ENCODE measurements around the gene RGCC. TPM values are rescaled to one million over a fixed set of nuclear protein-coding genes. Genes with fewer than 3 reads are reported as not detected.

Gene RGCC
- total and polyA plus RNA-seq, 8 donors, result 93.4 to 196 (median 143) TPM

GRCh38 chr13:41505209-41505835 is 48.0 kb downstream of the RGCC start:
- Histone ChIP-seq H3K9me3 (peaks cover 0 to 6% of the 10 kb centered on the region in 2 donors), H3K4me3 (no peak overlapping the region), H3K36me3 (no peaks in the 10 kb centered on the region), H3K27me3 (no peaks in the 10 kb centered on the region), H3K27ac (peak overlapping the region in 1 of 2 donors; percentile 61), H3K4me1 (peaks cover 0 to 7% of the 10 kb centered on the region in 2 donors)
- DNase-seq (no peak), ATAC-seq (peak; percentile 49)
- intact Hi-C loops (cut with DNase I), result no loop called here
- TF ChIP-seq, protein P1, sequence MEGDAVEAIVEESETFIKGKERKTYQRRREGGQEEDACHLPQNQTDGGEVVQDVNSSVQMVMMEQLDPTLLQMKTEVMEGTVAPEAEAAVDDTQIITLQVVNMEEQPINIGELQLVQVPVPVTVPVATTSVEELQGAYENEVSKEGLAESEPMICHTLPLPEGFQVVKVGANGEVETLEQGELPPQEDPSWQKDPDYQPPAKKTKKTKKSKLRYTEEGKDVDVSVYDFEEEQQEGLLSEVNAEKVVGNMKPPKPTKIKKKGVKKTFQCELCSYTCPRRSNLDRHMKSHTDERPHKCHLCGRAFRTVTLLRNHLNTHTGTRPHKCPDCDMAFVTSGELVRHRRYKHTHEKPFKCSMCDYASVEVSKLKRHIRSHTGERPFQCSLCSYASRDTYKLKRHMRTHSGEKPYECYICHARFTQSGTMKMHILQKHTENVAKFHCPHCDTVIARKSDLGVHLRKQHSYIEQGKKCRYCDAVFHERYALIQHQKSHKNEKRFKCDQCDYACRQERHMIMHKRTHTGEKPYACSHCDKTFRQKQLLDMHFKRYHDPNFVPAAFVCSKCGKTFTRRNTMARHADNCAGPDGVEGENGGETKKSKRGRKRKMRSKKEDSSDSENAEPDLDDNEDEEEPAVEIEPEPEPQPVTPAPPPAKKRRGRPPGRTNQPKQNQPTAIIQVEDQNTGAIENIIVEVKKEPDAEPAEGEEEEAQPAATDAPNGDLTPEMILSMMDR (IDR thresholded peaks at IDR 0.05), result no peak

DNA sequence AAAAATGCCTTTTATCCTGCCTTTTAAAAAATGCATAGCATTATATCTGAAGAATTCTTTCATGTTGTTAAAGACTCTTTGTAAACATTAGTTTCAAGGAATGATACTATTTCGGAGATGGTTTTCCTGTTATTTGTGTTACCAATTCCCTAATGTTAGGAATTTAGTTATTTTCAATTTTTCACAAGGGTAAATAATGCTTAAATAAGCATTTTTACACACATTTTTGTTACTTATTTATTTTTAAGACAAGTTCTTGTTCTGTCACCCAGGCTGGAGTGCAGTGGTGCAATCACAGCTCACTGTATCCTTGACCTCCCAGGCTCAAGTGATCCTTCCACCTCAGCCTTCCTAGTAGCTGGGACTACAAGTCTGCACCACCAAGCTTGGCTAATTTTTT is 49.0 kb downstream of the RGCC start:
- H3K4me3 ChIP-seq, result no peak overlapping the region
- no peaks in the 10 kb centered on the region for H3K4me1 ChIP-seq
- H3K36me3 ChIP-seq, result no peaks in the 10 kb centered on the region
- H3K9me3 ChIP-seq, result peaks cover 0 to 6% of the 10 kb centered on the region in 2 donors
- no peaks in the 10 kb centered on the region for H3K27me3 ChIP-seq
- no peak overlapping the region for H3K27ac ChIP-seq
- no peak for DNase-seq
- ATAC-seq, result no peak
- TF ChIP-seq, protein P1 (IDR thresholded peaks at IDR 0.05), result no peak
- intact Hi-C loops (cut with DNase I), result no loop called here

DNA sequence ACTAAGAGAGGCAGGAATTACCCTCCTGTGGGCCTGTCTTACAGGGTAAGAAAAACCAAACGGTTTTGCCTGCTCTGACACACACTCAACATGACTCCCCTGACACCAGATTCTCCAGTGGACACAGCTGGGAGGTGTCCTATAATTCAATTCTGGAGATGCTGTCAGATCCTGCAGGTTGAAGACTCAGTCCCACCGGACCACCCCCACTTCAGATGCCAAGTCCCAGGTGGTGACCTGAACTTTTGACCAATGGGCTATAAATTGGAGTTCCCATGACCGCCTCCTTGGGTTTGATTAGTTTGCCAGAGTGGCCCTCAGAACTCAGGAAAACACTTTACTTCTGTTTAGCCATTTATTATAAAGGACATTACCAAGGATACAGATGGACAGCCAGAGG is 52.6 kb downstream of the RGCC start:
- no peak for DNase-seq
- Histone ChIP-seq H3K27me3 (no peaks in the 10 kb centered on the region), H3K36me3 (no peaks in the 10 kb centered on the region), H3K4me1 (no peaks in the 10 kb centered on the region), H3K27ac (no peak overlapping the region), H3K9me3 (no peaks in the 10 kb centered on the region), H3K4me3 (no peak overlapping the region)
- no peak for ATAC-seq
- intact Hi-C loops (cut with DNase I), result no loop called here
- TF ChIP-seq, protein P1 (IDR thresholded peaks at IDR 0.05), result no peak

GRCh38 chr13:41511827-41512226 is 54.5 kb downstream of the RGCC start:
- Histone ChIP-seq H3K4me3 (no peak overlapping the region), H3K27me3 (no peaks in the 10 kb centered on the region), H3K4me1 (no peaks in the 10 kb centered on the region), H3K9me3 (no peaks in the 10 kb centered on the region), H3K36me3 (no peaks in the 10 kb centered on the region), H3K27ac (no peak overlapping the region)
- no peak for ATAC-seq
- intact Hi-C loops (cut with DNase I), result no loop called here
- no peak for DNase-seq
- TF ChIP-seq, protein P1 (IDR thresholded peaks at IDR 0.05), result no peak

- Histone ChIP-seq H3K4me3 (no peak overlapping the region), H3K9me3 (no peaks in the 10 kb centered on the region), H3K27ac (no peak overlapping the region), H3K36me3 (no peaks in the 10 kb centered on the region), H3K4me1 (no peaks in the 10 kb centered on the region), H3K27me3 (no peaks in the 10 kb centered on the region)
- intact Hi-C loops (cut with DNase I), result no loop called here
- DNase-seq (no peak), ATAC-seq (no peak)
- TF ChIP-seq, protein P1 (IDR thresholded peaks at IDR 0.05), result no peak
Observed at GRCh38 chr13:41512441-41512840, 55.1 kb downstream of the RGCC start.
